NCI-H748 treated with DMSO at 0.1 percent for 48 hours (cell line): Measurements from ENCODE around the gene ELL3.

ENCODE experiments used
- DNase-seq: peaks from one replicate; lab custom pipeline; 2025; lab: John Stamatoyannopoulos, UW

The ELL3 gene

GRCh38 chr15:43723151-43723550, 53.6 kb downstream of the ELL3 start:
- no peak for DNase-seq
